ENCODE data around the gene CTDSP2.

GRCh38 chr12:57848208-57848607 lies 1.7 kb upstream of the CTDSP2 start:
- TF ChIP-seq CTCF (IDR thresholded peaks at IDR 0.05) = no peak
- no peak for TF ChIP-seq POLR2A (IDR thresholded peaks at IDR 0.05)
- no peak for TF ChIP-seq POLR2AphosphoS5 (IDR thresholded peaks at IDR 0.05)

Data from sigmoid colon (tissue), 4 donors.